ENCODE measurements around the gene MICAL2.

DNA sequence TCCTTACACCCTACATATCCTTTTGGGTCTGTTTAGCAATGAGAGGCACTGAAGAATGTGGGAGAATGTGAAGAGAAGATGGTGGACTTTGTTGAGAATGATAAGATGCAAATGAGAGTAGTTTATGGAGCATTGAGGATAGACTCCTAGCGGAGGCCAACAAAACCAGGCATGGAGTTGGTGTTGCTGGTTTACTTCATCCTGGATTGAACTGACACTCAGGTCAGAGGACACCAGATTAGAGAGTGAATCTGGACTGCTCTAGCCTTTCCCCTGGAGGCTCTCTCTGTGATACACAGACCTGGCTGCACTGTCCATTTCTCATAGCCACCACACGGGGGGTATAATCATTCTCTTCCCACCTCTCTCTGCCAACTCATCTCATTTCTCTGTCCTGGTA lies 98.7 kb downstream of the MICAL2 start:
- no peak for TF ChIP-seq POLR2A (IDR thresholded peaks at IDR 0.05; ENCODE audit: low read depth, low read length)
- TF ChIP-seq POLR2AphosphoS5 (IDR thresholded peaks at IDR 0.05; ENCODE audit: low read depth, low read length), result no peak
- TF ChIP-seq TAF1 (IDR thresholded peaks at IDR 0.05; ENCODE audit: low read depth, low read length), result no peak
